A673 (cell line): ENCODE measurements around the gene POLR2B. TPM values are rescaled to one million over a fixed set of nuclear protein-coding genes. Genes with fewer than 3 reads are reported as not detected.

Experiments
- Bru-seq: library from RNA; stranded (reverse); fragments of 400-500 nt; gene quantifications from one replicate; lab custom pipeline; 2021; lab: Mats Ljungman, UMichigan
- BruChase-seq, 2 experiments: library from RNA; stranded (reverse); fragments of 400-500 nt; gene quantifications; one replicate each; lab custom pipeline; 2021; lab: Mats Ljungman, UMichigan
- BruUV-seq: library from RNA; stranded (reverse); fragments of 400-500 nt; replicated peaks from 2 replicates; lab custom pipeline; 2021; lab: Mats Ljungman, UMichigan
- CTCF ChIA-PET: fragments of 300-600 bp; sonication (Branson Sonifier 250); formaldehyde crosslinking; loops from one replicate; lab custom pipeline; 2022; ENCODE audit warnings: antibody characterized with exemption; lab: Charles Lee
- POLR2A ChIA-PET: fragments of 300-600 bp; sonication (Branson Sonifier 250); formaldehyde crosslinking; loops from one replicate; lab custom pipeline; 2022; ENCODE audit warnings: antibody characterized with exemption; ENCODE audit not compliant: low non-redundant PET; lab: Charles Lee
- DNase-seq: peaks from one replicate; pipeline ENCODE4 v3.0.0-alpha.2; 2015; ENCODE audit warnings: low spot score
- H3K27ac ChIP-seq: fragments of 200-600 bp; sonication (generic); 2 replicates; pipeline ENCODE4 v1.5.1; 2016; ENCODE audit warnings: mixed run types, low read depth, mild to moderate bottlenecking, mixed read lengths, antibody characterized with exemption, low read length; ENCODE audit not compliant: poor library complexity, severe bottlenecking
- H3K27me3 ChIP-seq: fragments of 200-600 bp; sonication (generic); replicated peaks from 2 replicates; pipeline ENCODE4 v1.6.1; 2017; ENCODE audit warnings: mixed run types, low read depth, mild to moderate bottlenecking, mixed read lengths, antibody characterized with exemption, low read length; ENCODE audit not compliant: insufficient read depth, poor library complexity
- H3K36me3 ChIP-seq: fragments of 200-600 bp; sonication (generic); 2 replicates; pipeline ENCODE4 v1.6.1; 2016; ENCODE audit warnings: mixed run types, mild to moderate bottlenecking, mixed read lengths, antibody characterized with exemption, low read length; ENCODE audit not compliant: insufficient read depth, poor library complexity, severe bottlenecking
- H3K4me1 ChIP-seq: fragments of 200-600 bp; sonication (generic); 2 replicates; pipeline ENCODE4 v1.6.1; 2017; ENCODE audit warnings: mixed run types, mild to moderate bottlenecking, mixed read lengths, antibody characterized with exemption, low read length; ENCODE audit not compliant: insufficient read depth, poor library complexity, severe bottlenecking
- H3K4me3 ChIP-seq: fragments of 200-600 bp; sonication (generic); 2 replicates; pipeline ENCODE4 v1.5.1; 2016; ENCODE audit warnings: low read depth, mixed run types, mild to moderate bottlenecking, mixed read lengths, low read length; ENCODE audit not compliant: poor library complexity, severe bottlenecking
- H3K9me3 ChIP-seq: fragments of 200-600 bp; sonication (generic); 2 replicates; pipeline ENCODE4 v1.6.1; 2016; ENCODE audit warnings: mixed run types, low read depth, mild to moderate bottlenecking, mixed read lengths, antibody characterized with exemption, low read length; ENCODE audit not compliant: poor library complexity, severe bottlenecking
- EZH2 ChIP-seq: fragments of 200-600 bp; sonication (generic); IDR thresholded peaks from 2 replicates; pipeline ENCODE4 v1.6.1; 2017; ENCODE audit warnings: borderline replicate concordance, low read depth, mild to moderate bottlenecking, mixed read lengths, antibody characterized with exemption, low read length; ENCODE audit not compliant: poor library complexity, severe bottlenecking
- intact Hi-C: fragments of 100-400 bp; cut with micrococcal nuclease; formaldehyde crosslinking; loops from one replicate; pipeline ENCODE4 v1.10.0; 2022; ENCODE audit not compliant: unreplicated experiment
- long read RNA-seq: library from polyadenylated mRNA; stranded (forward); transcript quantifications from one replicate; pipeline ENCODE4 v2.0.0, GENCODE V29; 2022
- total RNA-seq: library from RNA; stranded (reverse); gene quantifications from 2 replicates; pipeline ENCODE4 v1.2.3, GENCODE V29; 2021
- TF ChIP-seq, protein P1 (sequence below): fragments of 300-800, 200-600 bp; sonication (generic); conservative IDR thresholded peaks from 2 replicates; pipeline ENCODE4 v1.5.1; 2017; ENCODE audit warnings: low read depth, mild to moderate bottlenecking, antibody characterized with exemption, low read length, moderate library complexity, mixed read lengths

The POLR2B gene
- total RNA-seq (71.9 and 74.1 TPM in 2 replicates), Bru-seq, nascent RNA (percentile 79 among the genes with signal in this experiment), BruChase-seq, experiment 1, labeled RNA remaining after a 2-hour chase (percentile 84 among the genes with signal in this experiment), BruChase-seq, experiment 2, labeled RNA remaining after a 6-hour chase (percentile 92 among the genes with signal in this experiment)
- long read RNA-seq, full-length matches to known transcripts = 69 of 86 reads
- long read RNA-seq, partial matches to known transcripts = 8 of 86 reads
- long read RNA-seq, other reads (novel, unspliced or antisense) = 9 of 86 reads

DNA sequence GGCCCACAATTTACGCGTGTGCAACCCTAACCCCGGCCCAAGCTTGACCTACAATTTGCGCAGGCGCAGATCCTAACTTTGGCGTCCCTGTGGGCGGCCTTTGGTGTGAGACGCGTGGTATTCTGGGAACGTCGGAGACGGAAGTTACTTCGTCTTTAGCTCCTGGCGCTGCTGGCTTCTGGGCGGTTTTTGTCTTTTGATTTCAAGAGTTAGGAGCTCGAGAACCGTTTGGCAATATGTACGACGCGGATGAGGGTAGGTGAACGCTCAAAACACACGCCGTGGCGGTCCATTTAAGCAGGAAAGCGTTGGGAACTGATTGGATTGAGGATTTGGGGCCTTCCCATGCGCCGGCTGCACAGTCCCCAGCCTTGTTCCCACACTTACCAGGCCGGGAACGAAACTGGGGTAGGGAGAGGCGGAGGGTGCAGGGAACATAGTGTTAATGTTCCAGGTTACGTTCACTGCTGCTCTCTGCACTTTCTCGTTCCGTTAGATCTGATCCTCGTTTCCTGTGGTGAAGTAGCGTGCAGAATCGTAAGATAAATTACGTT, at the start of gene POLR2B:
POLR2B (plus strand) TSS at position 147 of the 554 bp plus-strand sequence; CDS start at position 237, 90 bp downstream.
- BruUV-seq = TSS peak; percentile 84
- Histone ChIP-seq H3K27ac (peak within 1 kb of the TSS; percentile 88), H3K36me3 (peaks cover under 1% of the 10 kb centered on the region), H3K9me3 (no peaks in the 10 kb centered on the region), H3K4me3 (peak within 1 kb of the TSS; percentile 84), H3K27me3 (no peaks in the 10 kb centered on the region), H3K4me1 (no peaks in the 10 kb centered on the region)
- POLR2A ChIA-PET = no interaction called here
- TF ChIP-seq, protein P1, sequence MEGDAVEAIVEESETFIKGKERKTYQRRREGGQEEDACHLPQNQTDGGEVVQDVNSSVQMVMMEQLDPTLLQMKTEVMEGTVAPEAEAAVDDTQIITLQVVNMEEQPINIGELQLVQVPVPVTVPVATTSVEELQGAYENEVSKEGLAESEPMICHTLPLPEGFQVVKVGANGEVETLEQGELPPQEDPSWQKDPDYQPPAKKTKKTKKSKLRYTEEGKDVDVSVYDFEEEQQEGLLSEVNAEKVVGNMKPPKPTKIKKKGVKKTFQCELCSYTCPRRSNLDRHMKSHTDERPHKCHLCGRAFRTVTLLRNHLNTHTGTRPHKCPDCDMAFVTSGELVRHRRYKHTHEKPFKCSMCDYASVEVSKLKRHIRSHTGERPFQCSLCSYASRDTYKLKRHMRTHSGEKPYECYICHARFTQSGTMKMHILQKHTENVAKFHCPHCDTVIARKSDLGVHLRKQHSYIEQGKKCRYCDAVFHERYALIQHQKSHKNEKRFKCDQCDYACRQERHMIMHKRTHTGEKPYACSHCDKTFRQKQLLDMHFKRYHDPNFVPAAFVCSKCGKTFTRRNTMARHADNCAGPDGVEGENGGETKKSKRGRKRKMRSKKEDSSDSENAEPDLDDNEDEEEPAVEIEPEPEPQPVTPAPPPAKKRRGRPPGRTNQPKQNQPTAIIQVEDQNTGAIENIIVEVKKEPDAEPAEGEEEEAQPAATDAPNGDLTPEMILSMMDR = no peak
- no peak for TF ChIP-seq EZH2
- peak; percentile 90 for DNase-seq
- intact Hi-C loops = no loop called here
- CTCF ChIA-PET = no interaction called here

DNA sequence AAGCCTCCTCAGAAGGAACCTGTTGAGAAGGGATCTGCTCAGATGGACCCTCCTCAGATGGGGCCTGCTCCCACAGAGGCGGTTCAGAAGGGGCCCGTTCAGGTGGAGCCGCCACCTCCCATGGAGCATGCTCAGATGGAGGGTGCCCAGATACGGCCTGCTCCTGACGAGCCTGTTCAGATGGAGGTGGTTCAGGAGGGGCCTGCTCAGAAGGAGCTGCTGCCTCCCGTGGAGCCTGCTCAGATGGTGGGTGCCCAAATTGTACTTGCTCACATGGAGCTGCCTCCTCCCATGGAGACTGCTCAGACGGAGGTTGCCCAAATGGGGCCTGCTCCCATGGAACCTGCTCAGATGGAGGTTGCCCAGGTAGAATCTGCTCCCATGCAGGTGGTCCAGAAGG, 48.1 kb upstream of the POLR2B start:
- no peaks in the 10 kb centered on the region for H3K9me3 ChIP-seq
- BruUV-seq = no TSS peak
- peaks cover 12% of the 10 kb centered on the region for H3K36me3 ChIP-seq
- CTCF ChIA-PET = no interaction called here
- TF ChIP-seq EZH2 = no peak
- TF ChIP-seq, protein P1 = no peak
- intact Hi-C loops = no loop called here
- H3K4me1 ChIP-seq = peaks cover 5% of the 10 kb centered on the region
- DNase-seq = no peak
- H3K4me3 ChIP-seq = no peak overlapping the region
- no peaks in the 10 kb centered on the region for H3K27me3 ChIP-seq
- H3K27ac ChIP-seq = no peak overlapping the region
- POLR2A ChIA-PET = no interaction called here

DNA sequence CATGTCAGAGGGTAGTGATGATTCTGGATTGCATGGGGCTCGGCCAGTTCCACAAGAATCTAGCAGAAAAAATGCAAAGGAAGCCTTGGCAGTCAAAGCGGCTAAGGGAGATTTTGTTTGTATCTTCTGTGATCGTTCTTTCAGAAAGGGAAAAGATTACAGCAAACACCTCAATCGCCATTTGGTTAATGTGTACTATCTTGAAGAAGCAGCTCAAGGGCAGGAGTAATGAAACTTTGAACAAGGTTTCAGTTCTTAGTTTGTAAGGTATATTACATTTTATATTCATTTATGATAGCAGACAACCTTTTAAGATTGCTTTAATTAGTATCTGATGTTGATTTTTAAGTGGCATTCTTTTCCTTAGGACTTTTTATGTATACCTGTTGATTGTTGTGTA, 46.8 kb upstream of the POLR2B start:
- H3K36me3 ChIP-seq = peaks cover 12% of the 10 kb centered on the region
- no peaks in the 10 kb centered on the region for H3K27me3 ChIP-seq
- ChIA-PET POLR2A (no interaction called here), CTCF (no interaction called here)
- TF ChIP-seq, protein P1 = no peak
- TF ChIP-seq EZH2 = no peak
- H3K4me1 ChIP-seq = peaks cover 5% of the 10 kb centered on the region
- H3K9me3 ChIP-seq = no peaks in the 10 kb centered on the region
- H3K27ac ChIP-seq = no peak overlapping the region
- H3K4me3 ChIP-seq = no peak overlapping the region
- intact Hi-C loops = no loop called here
- no peak for DNase-seq
- no TSS peak for BruUV-seq
